Motor neuron (in vitro differentiated cells): ENCODE data around the gene TMCO6. TPM values are rescaled to one million over a fixed set of nuclear protein-coding genes. Genes with fewer than 3 reads are reported as not detected.
A peak's percentile ranks its signal among the peaks of the same experiment; 100 is the strongest.

Experiments
- ATAC-seq, 8 experiments: fragments of 200-7000 bp; cut with Tn5 transposase; replicated peaks in 6 of 8; 2 replicates each; pipeline ENCODE4 v1.8.0; 2021; ENCODE audit warnings: mild to moderate bottlenecking in 8 of 8, moderate library complexity in 8 of 8
- H3K27ac ChIP-seq, 2 donors: fragments of 250-450 bp; sonication (Bioruptor Pico); 2 replicates each; pipeline ENCODE4 v1.9.0; 2021; ENCODE audit warnings: antibody characterized with exemption in 2 of 2, mild to moderate bottlenecking in 2 of 2, moderate library complexity in 1 of 2
- H3K4me1 ChIP-seq, 2 donors: fragments of 250-450 bp; sonication (Bioruptor Pico); replicated peaks in 1 of 2; 2 replicates each; pipeline ENCODE4 v1.6.1; 2021; ENCODE audit warnings: antibody characterized with exemption in 2 of 2, mild to moderate bottlenecking in 2 of 2, moderate library complexity in 1 of 2
- H3K4me3 ChIP-seq, 5 donors: fragments of 250-450 bp; sonication (Bioruptor Pico); 2 replicates each; pipeline ENCODE4 v1.9.0; 2021; ENCODE audit warnings: antibody characterized with exemption in 5 of 5, mild to moderate bottlenecking in 5 of 5, moderate library complexity in 4 of 5
- WGBS, 10 experiments: fragments of 450-650 bp; shearing (Covaris generic); methylation state at CpG; one replicate each; pipeline ENCODE4 v1.0.0; 2022; 5-methylcytosine and 5-hydroxymethylcytosine counted together
- in situ Hi-C, 9 experiments: fragments of 400-800 bp; cut with MboI; loops; one replicate each; pipeline ENCODE4 v1.15.0; 2021; ENCODE audit warnings: low sequenced_read_pairs in 9 of 9, low pct_unique_long_range_greater_than_20kb in 2 of 9; ENCODE audit not compliant: unreplicated experiment in 9 of 9
- total RNA-seq, 8 experiments: library from RNA; unstranded; fragments of 300-600 nt; gene quantifications; 2 replicates each; pipeline versions ENCODE4 v1.2.3 to v1.2.4, GENCODE V29; 2022

The TMCO6 gene
- total RNA-seq, 8 experiments from 2014 or later: 7.9 to 25.6 (median 11.9) TPM

GRCh38 chr5:140690376-140690932, 51.2 kb downstream of the TMCO6 start:
- ATAC-seq: no peak
- 13 to 93% (median 55%) methylated on average over 2 to 7 of the region's 8 CpGs; no CpG with 5 or more reads in 1 of the 10 experiments for WGBS, 10 experiments
- peak overlapping the region; percentile 51 to 98 (median 83) for H3K4me3 ChIP-seq
- peaks cover 10 to 14% of the 10 kb centered on the region in 2 donors for H3K4me1 ChIP-seq
- in situ Hi-C loops: loop anchor here in 1 of 9 experiments (25.0 kb wide), 1 partner anchor 128 kb away; the partner anchor contains the start of genes APBB3, SLC35A4 and SRA1
- peak overlapping the region; percentile 65 to 90 for H3K27ac ChIP-seq

DNA sequence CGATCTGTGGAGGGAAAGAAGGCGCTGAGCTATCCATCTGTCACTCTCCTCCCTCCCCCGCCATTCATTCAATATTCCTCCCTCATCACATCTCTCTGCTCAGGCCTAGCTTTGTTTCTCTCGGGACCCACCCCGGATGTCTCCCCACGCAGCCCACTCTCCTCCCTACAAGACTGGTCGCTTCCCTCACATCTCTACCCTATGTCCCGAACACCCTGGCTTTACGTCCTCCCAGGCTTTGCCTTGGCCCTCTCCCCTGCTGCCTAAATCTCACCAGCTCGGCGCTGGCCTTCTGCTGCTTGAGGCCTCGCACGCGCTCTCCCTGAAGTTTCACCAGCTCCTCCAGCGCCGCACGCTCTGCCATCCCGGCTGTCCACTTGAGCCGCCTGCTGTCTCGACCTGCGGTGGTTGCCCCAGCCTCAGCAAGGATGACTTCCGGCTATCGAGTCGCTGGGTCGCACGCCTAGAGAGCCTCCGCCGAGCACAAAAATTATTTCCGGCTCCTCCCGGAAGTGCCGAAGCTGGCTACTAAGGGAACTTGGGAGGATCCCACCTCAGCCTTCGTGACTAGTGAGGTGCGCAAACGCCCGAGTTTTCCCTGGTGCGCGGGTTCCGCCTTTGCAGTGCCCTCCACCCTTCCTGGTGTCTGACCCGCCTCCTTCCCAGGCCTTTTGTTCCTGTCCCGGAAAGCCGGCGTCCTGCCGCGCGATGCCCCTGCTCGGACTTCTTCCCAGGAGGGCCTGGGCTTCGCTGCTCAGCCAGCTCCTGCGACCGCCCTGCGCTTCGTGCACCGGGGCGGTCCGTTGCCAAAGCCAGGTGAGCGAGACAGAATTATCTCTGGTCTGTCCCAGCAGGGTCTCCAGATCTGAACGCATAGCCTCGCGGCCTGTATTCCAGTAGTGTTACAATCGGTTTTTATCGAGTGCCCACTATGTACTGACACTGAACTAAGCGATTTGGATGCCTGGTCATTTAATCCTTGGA, 52.0 kb downstream of the TMCO6 start, which contains the start of the genes HARS1 and HARS2:
HARS1 (minus strand) TSS at position 430 of the 984 bp plus-strand sequence; CDS start at position 364, 66 bp downstream.
HARS2 (plus strand) TSS at position 515 of the 984 bp plus-strand sequence; CDS start at position 709, 194 bp downstream.
- Histone ChIP-seq H3K4me1 (peaks cover 10 to 14% of the 10 kb centered on the region in 2 donors), H3K27ac (peak within 1 kb of the TSS; percentile 65 to 90), H3K4me3 (peak within 1 kb of the TSS; percentile 51 to 98 (median 83))
- peak; percentile 93 to 98 (median 98) for ATAC-seq
- in situ Hi-C loops: loop anchor here in 1 of 9 experiments (25.0 kb wide), 1 partner anchor 129 kb away; the partner anchor contains the start of genes APBB3, SLC35A4 and SRA1
- WGBS, 10 experiments: 0 to 7% (median 0%) methylated on average over 1 to 22 of the region's 61 CpGs; no CpG with 5 or more reads in 2 of the 10 experiments

DNA sequence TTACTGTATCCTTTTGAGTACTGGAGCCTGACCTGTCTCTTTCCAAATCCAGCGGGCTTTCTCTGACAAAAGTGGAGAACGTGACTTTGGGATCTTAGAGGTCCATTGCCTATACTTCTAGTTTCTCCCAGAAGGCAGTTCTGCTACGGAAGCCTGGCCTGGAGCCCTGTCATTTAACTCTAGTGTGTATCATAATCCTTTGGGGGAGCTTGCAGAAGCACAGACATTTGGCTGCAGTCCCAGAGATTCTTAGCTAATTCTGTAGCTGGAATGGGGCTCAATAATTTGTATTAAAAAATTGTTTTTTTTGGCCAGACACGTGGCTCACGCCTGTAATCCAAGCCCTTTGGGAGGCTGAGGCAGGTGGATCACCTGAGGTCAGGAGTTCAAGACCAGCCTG, 55.0 kb downstream of the TMCO6 start:
- Histone ChIP-seq H3K27ac (no peak overlapping the region), H3K4me1 (peaks cover 10 to 14% of the 10 kb centered on the region in 2 donors), H3K4me3 (no peak overlapping the region)
- in situ Hi-C loops: loop anchor here in 1 of 9 experiments (25.0 kb wide), 1 partner anchor 132 kb away; the partner anchor contains the start of genes APBB3, SLC35A4 and SRA1
- ATAC-seq: no peak
- WGBS, 10 experiments: 88 to 100% (median 98%) methylated on average over 1 to 5 of the region's 5 CpGs; no CpG with 5 or more reads in 4 of the 10 experiments

Other genes with a start within 250 kb of the TMCO6 start
- gene ANKHD1, start 237.6 kb upstream of the TMCO6 start, total RNA-seq: 100 to 1,000 TPM in 1 of 8 experiments, 10 to 100 TPM in 7; 37.0 to 110 (median 62.8) TPM
- gene EIF4EBP3, start 91.8 kb upstream of the TMCO6 start, total RNA-seq: 1 to 10 TPM; 1.2 to 7.8 (median 4.3) TPM
- gene SRA1, start 82.0 kb upstream of the TMCO6 start, total RNA-seq: 10 to 100 TPM; 29.1 to 97.6 (median 47.4) TPM
- gene APBB3, start 74.9 kb upstream of the TMCO6 start, total RNA-seq: 10 to 100 TPM; 15.7 to 81.1 (median 33.9) TPM
- 10 to 100 TPM; 13.1 to 64.1 (median 34.1) TPM for gene SLC35A4, start 74.6 kb upstream of the TMCO6 start, total RNA-seq
- gene CD14, start 6.3 kb upstream of the TMCO6 start, total RNA-seq: 10 to 100 TPM in 2 of 8 experiments, 1 to 10 TPM in 2, under 1 TPM in 4; 0.11 to 13.4 (median 1.4) TPM
- gene NDUFA2, start 8.2 kb downstream of the TMCO6 start, total RNA-seq: 100 to 1,000 TPM in 5 of 8 experiments, 10 to 100 TPM in 3; 93.1 to 149 (median 106) TPM
- gene IK, start 8.4 kb downstream of the TMCO6 start, total RNA-seq: 100 to 1,000 TPM in 7 of 8 experiments, 10 to 100 TPM in 1; 92.2 to 153 (median 116) TPM
- gene WDR55, start 25.5 kb downstream of the TMCO6 start, total RNA-seq: 10 to 100 TPM in 7 of 8 experiments, 1 to 10 TPM in 1; 9.9 to 29.8 (median 15.1) TPM
- gene DND1, start 34.1 kb downstream of the TMCO6 start, total RNA-seq: 1 to 10 TPM in 1 of 8 experiments, under 1 TPM in 3, not detected in 4; 0.43 to 1.0 (median 0.46) TPM
- gene HARS1, start 51.9 kb downstream of the TMCO6 start, total RNA-seq: 100 to 1,000 TPM in 2 of 8 experiments, 10 to 100 TPM in 6; 53.1 to 102 (median 77.0) TPM
- gene HARS2, start 52.0 kb downstream of the TMCO6 start, total RNA-seq: 10 to 100 TPM; 21.4 to 45.7 (median 32.6) TPM
- gene ZMAT2, start 61.0 kb downstream of the TMCO6 start, total RNA-seq: 10 to 100 TPM; 55.0 to 93.8 (median 73.5) TPM
- 1 to 10 TPM in 1 of 8 experiments, under 1 TPM in 7; 0.22 to 1.7 (median 0.68) TPM for gene PCDHA1, start 146.7 kb downstream of the TMCO6 start, total RNA-seq
- gene PCDHA2, start 155.4 kb downstream of the TMCO6 start, total RNA-seq: 1 to 10 TPM in 5 of 8 experiments, under 1 TPM in 2, not detected in 1; 0.13 to 6.8 (median 1.5) TPM
- 1 to 10 TPM in 5 of 8 experiments, under 1 TPM in 2, not detected in 1; 0.63 to 5.8 (median 1.6) TPM for gene PCDHA3, start 161.6 kb downstream of the TMCO6 start, total RNA-seq
- gene PCDHA4, start 167.6 kb downstream of the TMCO6 start, total RNA-seq: 10 to 100 TPM in 5 of 8 experiments, 1 to 10 TPM in 1, under 1 TPM in 2; 0.05 to 50.8 (median 14.1) TPM
- 1 to 10 TPM in 5 of 8 experiments, under 1 TPM in 2, not detected in 1; 0.24 to 3.1 (median 2.2) TPM for gene PCDHA5, start 182.2 kb downstream of the TMCO6 start, total RNA-seq
- gene PCDHA6, start 188.5 kb downstream of the TMCO6 start, total RNA-seq: 10 to 100 TPM in 1 of 8 experiments, 1 to 10 TPM in 4, under 1 TPM in 3; 0.15 to 24.3 (median 2.0) TPM
- 1 to 10 TPM in 5 of 8 experiments, under 1 TPM in 3; 0.05 to 5.3 (median 1.7) TPM for gene PCDHA7, start 194.8 kb downstream of the TMCO6 start, total RNA-seq
- 1 to 10 TPM in 5 of 8 experiments, under 1 TPM in 1, not detected in 2; 0.31 to 3.2 (median 2.2) TPM for gene PCDHA8, start 201.7 kb downstream of the TMCO6 start, total RNA-seq
- gene PCDHA9, start 208.9 kb downstream of the TMCO6 start, total RNA-seq: 1 to 10 TPM in 4 of 8 experiments, under 1 TPM in 4; 0.05 to 6.2 (median 0.93) TPM
- gene PCDHA10, start 216.4 kb downstream of the TMCO6 start, total RNA-seq: 1 to 10 TPM in 6 of 8 experiments, under 1 TPM in 2; 0.10 to 8.1 (median 2.0) TPM
- 1 to 10 TPM in 5 of 8 experiments, under 1 TPM in 2, not detected in 1; 0.31 to 6.3 (median 5.2) TPM for gene PCDHA11, start 229.5 kb downstream of the TMCO6 start, total RNA-seq
- gene PCDHA12, start 235.9 kb downstream of the TMCO6 start, total RNA-seq: 10 to 100 TPM in 2 of 8 experiments, 1 to 10 TPM in 3, under 1 TPM in 2, not detected in 1; 0.13 to 22.5 (median 7.4) TPM
- 10 to 100 TPM in 2 of 8 experiments, 1 to 10 TPM in 3, under 1 TPM in 2, not detected in 1; 0.21 to 13.2 (median 2.3) TPM for gene PCDHA13, start 242.7 kb downstream of the TMCO6 start, total RNA-seq